H1 (cell line): ENCODE data around the gene SLC9A5. TPM values are rescaled to one million over a fixed set of nuclear protein-coding genes. Genes with fewer than 3 reads are reported as not detected.

Experiments used
- CTCF ChIA-PET: fragments of 300-600 bp; sonication (Branson Sonifier 250); formaldehyde crosslinking; loops from one replicate; lab custom pipeline; 2021; ENCODE audit not compliant: partially characterized antibody; lab: Charles Lee
- POLR2A ChIA-PET: fragments of 300-600 bp; sonication (Branson Sonifier 250); formaldehyde crosslinking; loops from one replicate; lab custom pipeline; 2021; ENCODE audit warnings: inconsistent platforms; ENCODE audit not compliant: partially characterized antibody; lab: Charles Lee
- DNase-seq, 2 experiments: peaks; one replicate each; pipeline versions ENCODE4 v3.0.0 to v3.0.0-alpha.2; 2010 to 2022; ENCODE audit warnings: low spot score in 2 of 2, low read depth in 1 of 2, mixed read lengths in 1 of 2
- FAIRE-seq: peaks from 2 replicates; lab custom pipeline; 2011; peaks lifted over from hg19 to GRCh38; lab: Jason Lieb, UNC
- H2AFZ ChIP-seq: 2 replicates; pipeline ENCODE4 v1.8.1; 2012; ENCODE audit warnings: low read length, inconsistent platforms
- H2AK5ac ChIP-seq: 2 replicates; pipeline ENCODE4 v1.6.1; 2013; ENCODE audit warnings: low read depth, low read length
- H2BK120ac ChIP-seq: replicated peaks from 2 replicates; pipeline ENCODE3; 2013; ENCODE audit warnings: low read depth, low read length, inconsistent platforms
- H2BK12ac ChIP-seq: 2 replicates; pipeline ENCODE4 v1.6.1; 2013; ENCODE audit warnings: low read depth, low read length
- H2BK15ac ChIP-seq: 2 replicates; pipeline ENCODE4 v1.6.1; 2013; ENCODE audit warnings: low read length
- H2BK20ac ChIP-seq: 2 replicates; pipeline ENCODE4 v1.6.1; 2013; ENCODE audit warnings: low read length
- H2BK5ac ChIP-seq: 2 replicates; pipeline ENCODE4 v1.6.1; 2013; ENCODE audit warnings: low read depth, low read length
- H3K14ac ChIP-seq: 2 replicates; pipeline ENCODE4 v1.6.1; 2013; ENCODE audit warnings: inconsistent platforms; ENCODE audit not compliant: insufficient read length
- H3K18ac ChIP-seq: 2 replicates; pipeline ENCODE4 v1.6.1; 2013; ENCODE audit warnings: low read length; ENCODE audit errors: extremely low read depth
- H3K23ac ChIP-seq: 2 replicates; pipeline ENCODE4 v1.6.1; 2013; ENCODE audit warnings: inconsistent platforms; ENCODE audit not compliant: insufficient read length
- H3K23me2 ChIP-seq: 2 replicates; pipeline ENCODE4 v1.6.1; 2013; ENCODE audit warnings: low read depth, low read length
- H3K27ac ChIP-seq: 2 replicates; pipeline ENCODE4 v1.6.1; 2011; ENCODE audit warnings: low read depth, low read length, inconsistent platforms
- H3K27me3 ChIP-seq, 4 experiments: replicated peaks in 1 of 4; 1 replicate in 1 of 4; 2 replicates in 3 of 4; pipeline versions ENCODE4 v1.6.1 to v1.8.1; 2011 to 2013; ENCODE audit warnings: low read length in 3 of 4, mild to moderate bottlenecking in 3 of 4, inconsistent platforms in 2 of 4, mixed read lengths in 2 of 4, moderate library complexity in 1 of 4; ENCODE audit not compliant: control insufficient read depth in 3 of 4, insufficient read depth in 3 of 4; ENCODE audit errors: extremely low read depth in 1 of 4
- H3K36me3 ChIP-seq, 4 experiments: 2 replicates each; pipeline versions ENCODE4 v1.6.1 to v1.8.1; 2011 to 2013; ENCODE audit warnings: mild to moderate bottlenecking in 4 of 4, low read length in 3 of 4, moderate library complexity in 2 of 4, control low read depth in 1 of 4, inconsistent platforms in 1 of 4; ENCODE audit not compliant: insufficient read depth in 4 of 4, control insufficient read depth in 2 of 4
- H3K4ac ChIP-seq: replicated peaks from 2 replicates; pipeline ENCODE3; 2013; ENCODE audit warnings: low read length, low read depth, mixed read lengths, inconsistent platforms; ENCODE audit not compliant: insufficient read length
- H3K4me1 ChIP-seq, 4 experiments: replicated peaks in 1 of 4; 1 replicate in 1 of 4; 2 replicates in 3 of 4; pipeline versions ENCODE4 v1.6.1 to v1.8.1; 2011 to 2013; ENCODE audit warnings: low read length in 3 of 4, inconsistent platforms in 2 of 4, mixed read lengths in 1 of 4; ENCODE audit not compliant: insufficient read depth in 4 of 4, control insufficient read depth in 3 of 4
- H3K4me2 ChIP-seq, 2 experiments: 2 replicates each; pipeline versions ENCODE4 v1.6.1 to v1.8.1; 2011 to 2013; ENCODE audit warnings: low read depth in 2 of 2, low read length in 2 of 2, control low read depth in 1 of 2, inconsistent platforms in 1 of 2, mild to moderate bottlenecking in 1 of 2; ENCODE audit not compliant: insufficient read depth in 1 of 2
- H3K4me3 ChIP-seq, 4 experiments: fragments of 200-600, 300-600 bp in 1 of 4; sonication (generic), shearing (Covaris generic), sonication (Bioruptor Twin) in 1 of 4; 2 replicates each; pipeline versions ENCODE4 v1.5.1 to v1.8.1; 2011 to 2016; ENCODE audit warnings: low read length in 4 of 4, low read depth in 3 of 4, control low read depth in 2 of 4, inconsistent platforms in 2 of 4, mild to moderate bottlenecking in 2 of 4, mixed read lengths in 1 of 4, moderate library complexity in 1 of 4; ENCODE audit not compliant: insufficient read depth in 2 of 4; ENCODE audit errors: extremely low read depth in 1 of 4
- H3K56ac ChIP-seq: replicated peaks from 2 replicates; pipeline ENCODE3; 2013; ENCODE audit warnings: low read depth, mild to moderate bottlenecking, mixed read lengths, low read length, inconsistent platforms; ENCODE audit not compliant: insufficient read length
- H3K79me1 ChIP-seq: 2 replicates; pipeline ENCODE4 v1.6.1; 2013; ENCODE audit warnings: low read depth, low read length, control low read depth
- H3K79me2 ChIP-seq, 2 experiments: 2 replicates each; pipeline versions ENCODE4 v1.6.1 to v1.8.1; 2012 to 2013; ENCODE audit warnings: low read length in 2 of 2, mild to moderate bottlenecking in 2 of 2, inconsistent platforms in 1 of 2; ENCODE audit not compliant: insufficient read depth in 2 of 2, control insufficient read depth in 1 of 2
- H3K9ac ChIP-seq, 4 experiments: replicated peaks in 1 of 4; 1 replicate in 1 of 4; 2 replicates in 3 of 4; pipeline versions ENCODE4 v1.6.1 to v1.8.1; 2011 to 2013; ENCODE audit warnings: low read depth in 3 of 4, low read length in 3 of 4, control low read depth in 2 of 4, mild to moderate bottlenecking in 2 of 4, moderate library complexity in 2 of 4, inconsistent platforms in 1 of 4; ENCODE audit errors: extremely low read depth in 1 of 4
- H3K9me3 ChIP-seq, 2 experiments: 2 replicates each; pipeline versions ENCODE4 v1.6.1 to v1.8.1; 2012 to 2013; ENCODE audit warnings: mild to moderate bottlenecking in 2 of 2, moderate library complexity in 2 of 2, control low read depth in 1 of 2, inconsistent platforms in 1 of 2, low read depth in 1 of 2, low read length in 1 of 2, mixed read lengths in 1 of 2; ENCODE audit not compliant: insufficient read depth in 2 of 2
- H4K20me1 ChIP-seq, 2 experiments: replicated peaks in 1 of 2; 2 replicates each; pipeline versions ENCODE3 to v1.8.1; 2011 to 2013; ENCODE audit warnings: inconsistent platforms in 2 of 2, low read length in 2 of 2, mild to moderate bottlenecking in 1 of 2; ENCODE audit not compliant: insufficient read depth in 2 of 2, control insufficient read depth in 1 of 2
- H4K5ac ChIP-seq: 2 replicates; pipeline ENCODE4 v1.6.1; 2013; ENCODE audit warnings: low read length, low read depth, mixed read lengths, inconsistent platforms; ENCODE audit not compliant: insufficient read length
- H4K8ac ChIP-seq: 2 replicates; pipeline ENCODE4 v1.8.0; 2013; ENCODE audit warnings: mild to moderate bottlenecking, moderate library complexity, low read length, inconsistent platforms; ENCODE audit not compliant: insufficient read depth; ENCODE audit errors: extremely low read depth
- H4K91ac ChIP-seq: replicated peaks from 2 replicates; pipeline ENCODE3; 2013; ENCODE audit warnings: low read length, mixed read lengths, inconsistent platforms; ENCODE audit not compliant: insufficient read length
- BRCA1 ChIP-seq: IDR thresholded peaks from 2 replicates; pipeline ENCODE4 v1.6.1; 2012; ENCODE audit warnings: low read depth, low read length, improper control_type of control experiment
- CBX5 ChIP-seq: fragments of 300-800, 300-1000 bp; sonication (generic); IDR thresholded peaks from 2 replicates; pipeline ENCODE4 v1.7.1; 2016; ENCODE audit warnings: antibody characterized with exemption, low read length, low read depth
- CHD2 ChIP-seq: IDR thresholded peaks from 2 replicates; pipeline ENCODE4 v1.6.1; 2012; ENCODE audit warnings: low read length, improper control_type of control experiment
- EP300 ChIP-seq, 2 experiments: IDR thresholded peaks; 1 replicate in 1 of 2; 2 replicates in 1 of 2; pipeline ENCODE4 v1.6.1; 2011 to 2012; ENCODE audit warnings: low read depth in 2 of 2, low read length in 2 of 2, mild to moderate bottlenecking in 2 of 2, borderline replicate concordance in 1 of 2, inconsistent platforms in 1 of 2, moderate library complexity in 1 of 2
- FOSL1 ChIP-seq: IDR thresholded peaks from 2 replicates; pipeline ENCODE4 v1.6.1; 2011; ENCODE audit warnings: mild to moderate bottlenecking, low read depth, low read length, moderate library complexity; ENCODE audit not compliant: insufficient read depth
- JUND ChIP-seq: IDR thresholded peaks from 2 replicates; pipeline ENCODE4 v1.6.1; 2011; ENCODE audit warnings: mild to moderate bottlenecking, improper control_type of control experiment, low read length
- SP2 ChIP-seq: IDR thresholded peaks from 2 replicates; pipeline ENCODE4 v1.6.1; 2012; ENCODE audit warnings: mild to moderate bottlenecking, low read length, inconsistent platforms
- TAF7 ChIP-seq: optimal IDR thresholded peaks from 2 replicates; pipeline ENCODE3; 2011; ENCODE audit warnings: low read depth, mild to moderate bottlenecking, inconsistent platforms, low read length, moderate library complexity, borderline replicate concordance
- TBP ChIP-seq: IDR thresholded peaks from 2 replicates; pipeline ENCODE4 v1.6.1; 2011; ENCODE audit warnings: low read depth, low read length, improper control_type of control experiment
- polyA plus RNA-seq, 7 experiments: library from polyadenylated mRNA; depleted of rRNA in 3 of 7; stranded (reverse) in 5 of 7; unstranded in 2 of 7; fragments of >200 nt in 5 of 7; fragments of 200-250 nt in 2 of 7; gene quantifications; 1 replicate in 5 of 7; 2 replicates in 1 of 7; 4 replicates in 1 of 7; pipeline versions ENCODE4 v1.2.1 to v1.2.3, GENCODE V29; 2011 to 2013; ENCODE audit warnings: missing spikeins in 2 of 7, mixed read lengths in 2 of 7
- total RNA-seq: library from RNA; stranded (reverse); fragmentation: NEBNext Ultra II Directional; extraction: Animal tissue kit (Norgen Biotek cat#: 25700); gene quantifications from 2 replicates; pipeline ENCODE4 v1.2.1, GENCODE V29; 2021
- TF ChIP-seq, protein P1 (sequence below), 3 experiments: IDR thresholded peaks; 1 replicate in 2 of 3; 2 replicates in 1 of 3; pipeline versions ENCODE4 v1.5.1 to v1.6.1; 2011; ENCODE audit warnings: low read length in 3 of 3, mild to moderate bottlenecking in 3 of 3, inconsistent platforms in 2 of 3, low read depth in 1 of 3, moderate library complexity in 1 of 3; ENCODE audit not compliant: insufficient read depth in 1 of 3; ENCODE audit errors: control extremely low read depth in 1 of 3
- TF ChIP-seq, protein P2 (sequence below): IDR thresholded peaks from 2 replicates; pipeline ENCODE4 v1.6.1; 2012; ENCODE audit warnings: low read length, inconsistent platforms

Gene SLC9A5
- total and polyA plus RNA-seq, 2 of the 8 experiments (the other 6 are each of a cell fraction or from before 2014, with no cell fraction given), result 7.9 to 8.6 TPM

DNA sequence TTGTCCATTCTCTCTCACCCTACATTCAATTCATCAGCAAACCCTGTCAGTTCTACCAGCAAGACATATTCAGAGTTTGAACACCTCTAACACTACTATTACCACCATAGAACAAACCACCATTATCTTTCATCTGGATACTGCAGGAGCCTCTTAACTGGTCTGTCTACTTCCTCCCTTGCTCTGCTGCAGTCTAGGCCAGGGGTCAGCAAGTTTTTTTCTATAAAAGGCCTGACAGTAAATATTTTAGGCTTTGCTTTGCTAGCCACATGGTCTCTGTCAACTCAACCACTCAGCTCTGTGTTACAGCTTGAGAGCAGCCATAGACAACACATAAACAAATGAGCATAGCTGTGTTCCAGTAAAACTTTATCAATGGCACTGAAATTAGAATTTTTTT is 63.9 kb downstream of the SLC9A5 start:
- Histone ChIP-seq H3K23me2 (no peaks in the 10 kb centered on the region; the same call in 1 of the 2 replicates), H4K20me1 (no peaks in the 10 kb centered on the region), H3K56ac (no peak overlapping the region), H3K9me3 (no peaks in the 10 kb centered on the region), H3K18ac (no peak overlapping the region), H2BK120ac (no peak overlapping the region), H2BK20ac (no peak overlapping the region), H3K14ac (no peak overlapping the region), H4K8ac (no peak overlapping the region), H3K4me3 (no peak overlapping the region), H2BK15ac (no peak overlapping the region), H4K91ac (no peak overlapping the region), H3K4me2 (no peak overlapping the region), H3K79me1 (no peaks in the 10 kb centered on the region), H2AK5ac (no peak overlapping the region), H3K27me3 (no peaks in the 10 kb centered on the region), H3K4ac (no peak overlapping the region), H2AFZ (no peak overlapping the region), H3K27ac (no peak overlapping the region), H3K36me3 (no peaks in the 10 kb centered on the region), H4K5ac (no peak overlapping the region), H3K9ac (no peak overlapping the region), H2BK12ac (no peak overlapping the region), H2BK5ac (no peak overlapping the region), H3K23ac (no peak overlapping the region), H3K4me1 (no peaks in the 10 kb centered on the region), H3K79me2 (no peaks in the 10 kb centered on the region)
- DNase-seq (no peak), FAIRE-seq (no peak)
- POLR2A ChIA-PET, result no interaction called here
- CTCF ChIA-PET, result interaction anchor here (0.6 to 2.0 kb wide), 8 partner anchors 26 to 132 kb away, joined by 3 to 8 read pairs (median 3); no protein-coding TSS in a partner anchor
- TF ChIP-seq SP2 (no peak), FOSL1 (no peak), TAF7 (no peak), TBP (no peak), CBX5 (no peak), EP300 (IDR thresholded peaks at IDR 0.05; ENCODE audit: borderline replicate concordance in 1 of 2, low read depth in 2 of 2, low read length in 2 of 2) (no peak), BRCA1 (no peak), JUND (no peak), CHD2 (no peak)
- TF ChIP-seq, protein P1, sequence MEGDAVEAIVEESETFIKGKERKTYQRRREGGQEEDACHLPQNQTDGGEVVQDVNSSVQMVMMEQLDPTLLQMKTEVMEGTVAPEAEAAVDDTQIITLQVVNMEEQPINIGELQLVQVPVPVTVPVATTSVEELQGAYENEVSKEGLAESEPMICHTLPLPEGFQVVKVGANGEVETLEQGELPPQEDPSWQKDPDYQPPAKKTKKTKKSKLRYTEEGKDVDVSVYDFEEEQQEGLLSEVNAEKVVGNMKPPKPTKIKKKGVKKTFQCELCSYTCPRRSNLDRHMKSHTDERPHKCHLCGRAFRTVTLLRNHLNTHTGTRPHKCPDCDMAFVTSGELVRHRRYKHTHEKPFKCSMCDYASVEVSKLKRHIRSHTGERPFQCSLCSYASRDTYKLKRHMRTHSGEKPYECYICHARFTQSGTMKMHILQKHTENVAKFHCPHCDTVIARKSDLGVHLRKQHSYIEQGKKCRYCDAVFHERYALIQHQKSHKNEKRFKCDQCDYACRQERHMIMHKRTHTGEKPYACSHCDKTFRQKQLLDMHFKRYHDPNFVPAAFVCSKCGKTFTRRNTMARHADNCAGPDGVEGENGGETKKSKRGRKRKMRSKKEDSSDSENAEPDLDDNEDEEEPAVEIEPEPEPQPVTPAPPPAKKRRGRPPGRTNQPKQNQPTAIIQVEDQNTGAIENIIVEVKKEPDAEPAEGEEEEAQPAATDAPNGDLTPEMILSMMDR (IDR thresholded peaks at IDR 0.05; ENCODE audit: control extremely low read depth in 1 of 3, insufficient read depth in 1 of 3, low read depth in 1 of 3, low read length in 3 of 3), result no peak
- TF ChIP-seq, protein P2, sequence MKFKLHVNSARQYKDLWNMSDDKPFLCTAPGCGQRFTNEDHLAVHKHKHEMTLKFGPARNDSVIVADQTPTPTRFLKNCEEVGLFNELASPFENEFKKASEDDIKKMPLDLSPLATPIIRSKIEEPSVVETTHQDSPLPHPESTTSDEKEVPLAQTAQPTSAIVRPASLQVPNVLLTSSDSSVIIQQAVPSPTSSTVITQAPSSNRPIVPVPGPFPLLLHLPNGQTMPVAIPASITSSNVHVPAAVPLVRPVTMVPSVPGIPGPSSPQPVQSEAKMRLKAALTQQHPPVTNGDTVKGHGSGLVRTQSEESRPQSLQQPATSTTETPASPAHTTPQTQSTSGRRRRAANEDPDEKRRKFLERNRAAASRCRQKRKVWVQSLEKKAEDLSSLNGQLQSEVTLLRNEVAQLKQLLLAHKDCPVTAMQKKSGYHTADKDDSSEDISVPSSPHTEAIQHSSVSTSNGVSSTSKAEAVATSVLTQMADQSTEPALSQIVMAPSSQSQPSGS, result no peak
